ENCODE data around the gene OGDHL. TPM values are rescaled to one million over a fixed set of nuclear protein-coding genes. Genes with fewer than 3 reads are reported as not detected.

Gene OGDHL
- total and polyA plus RNA-seq, 2 of the 13 experiments (the other 11 are each of a cell fraction or from before 2014, with no cell fraction given) = 3.0 to 9.8 TPM

- 20% methylated on average over 3 of the region's 3 CpGs for WGBS (ENCODE audit: low lambda C conversion rate)
- H3K9ac ChIP-seq (ENCODE audit: insufficient read depth, low read depth, low read length) = no peak overlapping the region
- H3K36me3 ChIP-seq (replicated peaks in 1 of 2; ENCODE audit: control insufficient read depth in 1 of 2, insufficient read depth in 2 of 2, low read length in 2 of 2) = no peaks in the 10 kb centered on the region
- H3K27me3 ChIP-seq (ENCODE audit: control insufficient read depth in 1 of 2, insufficient read depth in 2 of 2, low read length in 2 of 2) = no peaks in the 10 kb centered on the region
- in situ Hi-C loops (cut with HindIII; ENCODE audit: extremely low pct_ligation_motif_present, low pct_unique_long_range_greater_than_20kb) = no loop called here
- no peaks in the 10 kb centered on the region for H3K9me3 ChIP-seq (ENCODE audit: low read length)
- no peak overlapping the region for H3K27ac ChIP-seq (ENCODE audit: extremely low read length, insufficient read depth, low read length)
- no peak overlapping the region for H2AFZ ChIP-seq (ENCODE audit: low read length)
- no peaks in the 10 kb centered on the region for H3K4me1 ChIP-seq (ENCODE audit: insufficient read depth, low read length)
- no peaks in the 10 kb centered on the region for H3K79me2 ChIP-seq (ENCODE audit: insufficient read depth, low read length)
- intact Hi-C loops (cut with micrococcal nuclease; ENCODE audit: unreplicated experiment) = no loop called here
- no peak overlapping the region for H3K4me3 ChIP-seq (replicated peaks in 1 of 3; ENCODE audit: insufficient read depth in 1 of 3, low read depth in 2 of 3, low read length in 3 of 3)
- ChIA-PET CTCF (ENCODE audit: low intra/inter-chr PET ratio, low total read pairs) (no interaction called here), POLR2A (no interaction called here)
- H3K4me2 ChIP-seq (ENCODE audit: low read depth, low read length) = no peak overlapping the region
- H4K20me1 ChIP-seq (ENCODE audit: insufficient read depth, low read length) = no peaks in the 10 kb centered on the region
- FAIRE-seq (no peak), DNase-seq (ENCODE audit: low spot score) (no peak), ATAC-seq (no peak)
- BruUV-seq (replicated peaks) = no TSS peak
- TF ChIP-seq CC2D1A (CRISPR knock-in tag; IDR thresholded peaks at IDR 0.05) = no peak
- TF ChIP-seq ZBTB40 (IDR thresholded peaks at IDR 0.05) = no peak
- no peak for TF ChIP-seq ZBTB40 (CRISPR knock-in tag; IDR thresholded peaks at IDR 0.05)
- no peak for TF ChIP-seq E2F5 (CRISPR knock-in tag; conservative IDR thresholded peaks at IDR 0.05)
- TF ChIP-seq TP53 (CRISPR knock-in tag; conservative IDR thresholded peaks at IDR 0.05) = no peak
- no peak for TF ChIP-seq ZZZ3 (CRISPR knock-in tag; IDR thresholded peaks at IDR 0.05; ENCODE audit: borderline replicate concordance)
- TF ChIP-seq ATRX (CRISPR knock-in tag; IDR thresholded peaks at IDR 0.05; ENCODE audit: borderline replicate concordance) = no peak
- TF ChIP-seq JUND (CRISPR knock-in tag; IDR thresholded peaks at IDR 0.05) = no peak
- TF ChIP-seq ZNF740 (CRISPR knock-in tag; IDR thresholded peaks at IDR 0.05) = no peak
- TF ChIP-seq HIC2 (CRISPR knock-in tag; IDR thresholded peaks at IDR 0.05; ENCODE audit: low read depth) = no peak
- no peak for TF ChIP-seq ZNF451 (CRISPR knock-in tag; IDR thresholded peaks at IDR 0.05)
- TF ChIP-seq CBX1 (IDR thresholded peaks at IDR 0.05; ENCODE audit: low read depth) = no peak
- no peak for TF ChIP-seq ZNF30 (CRISPR knock-in tag; IDR thresholded peaks at IDR 0.05)
- no peak for TF ChIP-seq ZNF598 (CRISPR knock-in tag; IDR thresholded peaks at IDR 0.05; ENCODE audit: borderline replicate concordance)
- TF ChIP-seq ZNF607 (CRISPR knock-in tag; IDR thresholded peaks at IDR 0.05; ENCODE audit: borderline replicate concordance) = no peak
Measured at GRCh38 chr10:49778197-49778596, 16.1 kb upstream of the OGDHL start.
